Stimulated activated CD8-positive, alpha-beta memory T cell treated with anti-CD3 and anti-CD28 coated beads, Interleukin-2, amount 100 ng/mL, for 1 hour (primary cell): ENCODE results near the gene TREM2.
"Not testable (repeated sequence)": the region's sequence is repeated elsewhere in the genome, so short reads cannot be mapped to it uniquely, and the experiment has no call there.

Experiments
- DNase-seq, 2 donors: peaks; one replicate each; pipeline ENCODE4 v3.0.0-alpha.2; 2020; ENCODE audit warnings: low read depth in 2 of 2

TREM2 gene

DNA sequence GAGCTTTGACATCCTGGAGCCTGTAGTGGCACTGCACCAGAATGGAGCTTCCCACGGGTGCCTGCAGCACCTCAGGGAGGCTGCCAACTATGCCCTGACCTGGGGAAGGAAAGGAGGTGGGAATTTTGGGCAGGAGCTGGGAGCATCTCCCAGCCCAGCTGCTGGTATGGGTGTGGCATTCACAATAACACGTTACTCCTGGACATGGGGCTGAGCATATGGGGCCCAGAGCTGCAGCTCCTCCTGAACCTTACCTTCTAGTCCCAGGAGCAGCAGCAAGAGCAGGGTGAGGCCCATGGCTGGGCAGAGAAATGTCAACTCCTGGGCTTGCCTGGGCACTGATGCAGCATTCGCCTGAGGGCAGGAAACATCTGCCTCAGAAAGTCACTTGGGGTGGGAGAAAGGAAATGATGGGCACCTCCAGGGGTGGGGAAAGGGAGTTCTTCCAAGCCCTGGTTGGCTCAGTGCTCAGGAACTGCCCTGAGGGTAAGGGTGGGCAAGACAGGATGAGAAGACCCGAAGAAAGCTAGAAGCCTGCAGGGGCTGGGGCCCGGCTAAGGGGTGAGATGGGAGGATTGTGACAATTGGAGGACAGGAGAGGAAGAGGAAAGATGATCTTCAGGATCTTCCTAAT lies 8.8 kb downstream of the TREM2 start, which contains the start of gene TREML1:
TSS of gene TREML1 (minus strand) at position 356 of the 634 bp plus-strand sequence. CDS start at position 297, 59 bp downstream.
- no peak for DNase-seq

DNA sequence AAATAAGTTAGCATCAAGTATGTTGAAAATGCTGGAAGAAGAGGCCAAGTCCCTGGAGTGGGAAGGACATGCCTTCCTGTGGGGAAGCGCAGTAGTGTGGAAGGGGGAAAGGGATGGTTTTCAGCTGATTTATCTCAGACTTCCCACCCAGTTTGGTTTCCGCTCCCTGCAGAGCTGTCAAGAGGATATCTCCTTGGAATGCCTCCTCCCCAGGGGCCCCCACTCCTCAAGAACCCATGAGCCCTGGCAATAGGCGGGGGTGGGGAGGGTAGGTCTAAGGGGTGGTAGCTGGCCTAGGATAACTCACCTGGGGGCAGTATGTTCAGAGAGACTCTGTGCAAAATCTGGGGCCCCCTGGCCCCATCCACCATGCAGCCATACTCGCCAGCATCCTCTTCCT lies 9.5 kb downstream of the TREM2 start:
- DNase-seq, result no peak

DNA sequence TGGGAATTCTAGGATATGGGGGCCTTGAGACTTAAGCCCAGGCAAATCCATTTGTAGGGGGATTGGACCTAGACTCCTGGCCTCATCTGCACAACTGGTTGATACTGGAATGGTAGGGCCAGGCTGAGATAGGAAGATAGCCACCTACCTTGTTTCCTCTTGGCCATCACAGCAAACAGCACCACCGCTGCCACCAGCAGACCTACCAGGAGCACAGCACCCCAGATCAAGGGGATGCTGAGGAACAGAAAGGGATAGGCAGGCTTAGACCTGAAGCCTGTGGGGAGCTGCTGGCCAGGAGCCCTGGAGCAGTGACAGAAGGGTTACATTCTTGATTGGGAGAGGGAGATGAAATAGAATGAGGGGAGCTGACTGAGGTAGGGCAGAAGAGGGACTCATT lies 12.2 kb downstream of the TREM2 start:
- DNase-seq, result no peak

DNA sequence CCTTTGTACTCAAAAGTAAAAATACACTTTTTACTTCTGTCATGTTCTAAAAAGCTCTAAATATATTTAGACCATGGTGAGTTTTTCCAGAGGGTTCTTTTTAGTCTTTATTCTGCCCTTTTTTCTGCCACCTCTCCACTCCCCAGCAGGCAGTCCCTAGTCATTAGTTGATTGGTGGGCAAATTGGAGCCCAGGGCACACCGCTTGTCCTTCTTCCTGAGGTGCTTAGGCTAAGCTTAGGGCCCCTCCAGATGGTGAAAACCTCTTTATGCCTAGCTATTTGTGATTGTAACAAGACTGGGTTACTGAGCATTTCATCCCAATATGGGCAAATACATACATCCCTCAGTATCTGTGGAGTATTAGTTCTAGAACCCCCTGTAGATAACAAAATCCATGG lies 15.0 kb downstream of the TREM2 start:
- no peak for DNase-seq

DNA sequence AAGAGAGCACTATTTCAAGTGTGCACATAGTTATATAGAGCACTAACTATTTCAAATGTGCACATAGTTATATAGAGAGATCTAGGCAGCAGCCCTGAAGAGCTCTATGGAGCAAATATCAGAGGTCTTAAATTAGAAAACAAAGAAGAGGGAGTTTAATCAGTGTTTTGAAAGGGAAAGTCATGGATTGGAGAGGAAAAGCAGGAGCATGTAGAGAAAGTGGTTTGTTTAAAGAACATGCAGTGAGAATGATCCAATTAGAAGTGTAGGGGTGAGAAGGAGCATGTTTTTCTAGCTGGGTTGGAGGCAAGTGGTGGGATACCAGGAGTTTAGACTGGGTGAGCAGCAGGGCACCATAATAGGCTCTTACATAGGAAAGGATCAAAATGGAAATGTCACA lies 26.0 kb downstream of the TREM2 start:
- DNase-seq, result no peak

DNA sequence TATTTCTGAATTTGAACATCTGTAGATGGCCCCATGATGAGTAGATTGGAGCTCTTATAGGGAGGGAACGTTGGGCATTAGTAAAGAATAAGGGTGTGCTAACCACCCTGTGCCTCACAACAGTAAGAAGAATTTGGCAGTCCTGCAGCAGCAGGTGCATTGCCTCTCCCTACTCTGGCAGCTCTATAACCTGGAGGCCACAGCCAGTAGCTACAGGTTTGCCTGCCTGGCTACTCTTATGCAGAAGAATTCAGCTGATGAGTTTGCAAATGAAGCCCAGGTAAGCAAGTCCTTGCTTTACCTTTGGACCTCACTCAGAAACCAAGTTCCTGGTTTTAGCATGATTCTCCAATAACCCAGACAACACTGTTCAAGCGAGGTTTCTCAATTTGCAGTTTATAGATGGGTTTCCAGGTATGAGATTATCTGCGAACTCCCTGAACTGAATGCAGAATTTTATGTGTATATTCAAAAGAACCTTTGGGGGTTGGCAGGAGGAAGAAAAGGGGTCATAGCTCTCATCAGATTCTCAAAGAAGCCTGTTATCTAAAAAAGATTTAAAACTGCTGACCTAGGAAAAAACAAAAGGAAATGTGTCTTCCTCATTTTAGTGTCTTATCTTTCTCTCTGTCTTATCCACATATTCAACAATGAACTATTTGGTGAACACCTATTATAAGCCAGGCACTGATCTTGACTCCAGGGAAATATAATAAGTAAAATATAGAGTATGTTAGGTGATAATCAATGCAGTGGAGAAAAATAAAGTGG lies 27.7 kb downstream of the TREM2 start:
- DNase-seq, result no peak

DNA sequence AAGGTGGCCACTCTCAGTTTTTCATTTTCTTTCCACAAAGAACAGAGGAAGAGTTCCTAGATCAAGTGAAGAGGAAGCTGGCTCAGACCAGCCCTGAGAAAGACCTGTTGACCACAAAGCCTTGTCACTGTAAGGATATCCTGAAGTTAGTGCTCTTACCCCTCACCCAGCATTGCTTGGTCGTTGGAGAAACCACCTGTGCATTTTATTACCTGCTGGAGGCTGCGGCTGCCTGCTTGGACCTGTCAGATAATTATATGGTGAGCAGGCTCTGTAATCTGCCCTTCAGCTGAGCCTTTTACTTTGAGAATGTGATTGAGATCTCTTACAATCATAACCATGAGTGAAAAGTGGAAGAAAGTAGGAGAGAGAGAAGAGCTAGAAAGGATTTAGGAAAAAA lies 30.7 kb downstream of the TREM2 start:
- no peak for DNase-seq

DNA sequence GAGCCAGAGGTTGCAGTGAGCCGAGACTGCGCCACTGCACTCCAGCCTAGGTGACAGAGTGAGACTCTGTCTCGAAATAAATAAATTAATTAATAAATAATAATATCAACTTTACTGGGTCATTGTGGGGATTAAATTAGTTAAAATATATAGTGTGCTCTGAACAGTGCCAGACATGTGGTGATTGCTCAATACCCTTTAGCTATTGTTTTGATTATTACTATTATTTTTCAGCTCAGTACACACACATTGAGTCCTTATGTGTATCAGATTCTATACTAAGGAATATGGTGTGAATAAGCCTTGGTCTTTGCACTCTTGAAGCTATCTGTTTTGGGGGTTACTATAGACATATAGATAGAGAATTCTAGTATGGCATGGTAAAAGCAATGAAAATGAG lies 37.6 kb downstream of the TREM2 start:
- DNase-seq, result no peak

DNA sequence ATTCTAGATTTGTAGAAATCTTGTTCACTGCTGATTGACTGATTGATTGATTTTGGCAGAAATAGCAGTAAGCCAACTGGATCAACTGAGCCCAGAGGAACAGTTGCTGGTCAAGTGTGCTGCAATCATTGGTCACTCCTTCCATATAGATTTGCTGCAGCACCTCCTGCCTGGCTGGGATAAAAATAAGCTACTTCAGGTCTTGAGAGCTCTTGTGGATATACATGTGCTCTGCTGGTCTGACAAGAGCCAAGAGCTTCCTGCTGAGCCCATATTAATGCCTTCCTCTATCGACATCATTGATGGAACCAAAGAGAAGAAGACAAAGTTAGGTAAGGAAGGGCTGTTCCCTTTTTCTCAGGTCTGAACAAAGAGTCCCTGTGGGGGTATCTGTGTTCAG lies 40.0 kb downstream of the TREM2 start:
- DNase-seq, result no peak

DNA sequence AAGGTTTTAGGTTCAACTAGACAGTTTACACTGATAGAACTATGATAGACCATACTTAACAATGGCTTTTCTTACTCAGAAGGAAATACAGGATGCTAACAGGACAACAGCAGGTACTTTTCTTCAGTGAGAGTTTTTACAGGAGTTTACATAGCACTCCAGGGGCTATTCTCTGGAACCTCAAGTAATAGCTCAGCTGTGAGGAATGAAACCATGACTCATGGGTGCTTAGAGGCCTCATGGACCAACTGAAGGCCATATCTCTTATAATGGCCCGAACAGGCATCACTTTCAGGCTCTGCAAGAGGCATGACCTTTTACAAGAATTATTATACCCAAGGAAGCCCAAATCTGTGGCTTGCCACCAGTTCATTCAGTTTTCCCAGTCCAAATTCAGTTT lies 40.5 kb downstream of the TREM2 start:
- no peak for DNase-seq

DNA sequence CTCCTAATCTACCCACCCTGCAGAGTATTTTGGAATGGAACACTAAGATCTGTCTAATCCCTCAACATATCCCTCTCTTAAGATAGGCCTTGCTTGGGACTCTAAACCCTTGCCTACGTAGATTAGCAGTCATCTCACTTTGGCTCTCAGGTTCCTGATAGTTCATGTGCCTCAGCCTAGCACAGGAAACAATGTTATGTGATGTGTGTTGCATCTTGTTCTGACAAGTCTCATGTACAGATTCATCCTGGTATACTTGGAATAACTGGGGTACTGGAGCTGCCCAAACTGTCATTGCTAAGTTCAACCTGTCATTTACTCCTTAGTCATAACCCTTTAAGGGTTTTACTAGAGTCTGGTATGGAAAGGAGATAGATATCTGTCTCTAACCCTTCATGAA lies 42.9 kb downstream of the TREM2 start:
- DNase-seq, result no peak

DNA sequence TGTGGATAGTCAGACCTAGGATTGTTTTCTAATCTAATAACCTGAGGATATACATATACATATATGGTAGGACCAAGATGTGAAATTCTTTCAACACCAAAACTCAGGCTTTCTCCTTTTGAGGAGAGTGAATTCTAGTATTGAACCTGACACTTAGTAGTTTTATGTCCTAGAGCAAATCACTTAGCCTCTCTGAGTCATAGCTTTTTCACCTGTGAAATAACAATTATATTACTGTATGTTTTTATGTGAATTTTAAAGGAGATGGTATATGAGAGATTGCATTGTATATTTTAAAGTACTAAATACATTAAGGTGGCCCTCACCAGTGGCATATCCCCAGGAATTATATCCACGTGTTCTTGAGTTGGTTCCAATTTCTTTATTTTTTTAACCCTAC lies 43.4 kb downstream of the TREM2 start:
- DNase-seq, result no peak

DNA sequence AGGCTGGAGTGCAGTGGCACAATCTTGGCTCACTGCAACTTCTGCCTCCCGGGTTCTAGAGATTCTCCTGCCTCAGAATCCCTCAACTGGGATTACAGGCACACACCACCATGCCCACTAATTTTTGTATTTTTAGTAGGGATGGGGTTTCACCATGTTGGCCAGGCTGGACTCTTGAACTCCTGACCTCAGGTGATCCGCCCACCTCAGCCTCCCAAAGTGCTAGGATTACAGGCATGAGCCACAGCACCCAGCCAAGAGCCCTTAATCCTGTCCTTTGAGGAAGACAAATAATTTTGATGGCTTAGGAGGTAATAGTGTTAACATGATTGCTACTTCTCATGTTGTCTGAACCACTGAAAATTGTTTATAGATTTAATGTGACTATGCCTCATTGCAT lies 47.9 kb downstream of the TREM2 start:
- DNase-seq, result not testable (repeated sequence)

DNA sequence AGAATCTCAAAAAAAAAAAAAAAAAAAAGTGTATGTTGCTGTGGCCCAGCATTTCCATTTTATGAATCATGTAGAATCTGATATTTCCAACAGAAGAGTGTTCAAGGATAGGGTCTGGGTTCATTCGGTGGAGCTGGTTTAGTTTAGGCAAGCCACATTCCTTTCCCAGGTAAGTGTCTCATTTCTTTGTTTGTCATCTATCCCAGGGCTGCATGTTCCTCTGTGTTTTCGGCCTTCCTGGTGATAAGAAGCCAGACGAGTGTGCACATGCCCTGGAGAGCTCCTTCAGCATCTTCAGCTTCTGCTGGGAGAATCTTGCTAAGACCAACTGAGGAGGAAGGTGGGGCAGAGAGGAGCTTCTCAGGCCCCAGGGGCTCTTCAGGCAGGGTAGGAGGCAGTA lies 51.9 kb downstream of the TREM2 start:
- DNase-seq, result no peak
